Measurements from ENCODE around the gene TAF1. TPM values are rescaled to one million over a fixed set of nuclear protein-coding genes. Genes with fewer than 3 reads are reported as not detected.

TAF1 gene
- 30.2 and 30.3 TPM in 2 replicates for total RNA-seq (2021; fragmentation: NEBNext Ultra II Directional; extraction: Animal tissue kit (Norgen Biotek cat#: 25700))
- polyA plus RNA-seq (2011; rRNA removed): 5.6 and 6.3 TPM in 2 replicates
- polyA plus RNA-seq (2011; cell fraction: cytosol; rRNA removed): 13.9 TPM
- 11.8 TPM for polyA plus RNA-seq (2011; cell fraction: nucleus; rRNA removed)
- polyA plus RNA-seq (2012, experiment 1 of 2): 14.4 to 20.0 TPM (median 18.4 TPM) in 4 replicates
- polyA plus RNA-seq (2012, experiment 2 of 2): 0.84 TPM
- polyA plus RNA-seq (2013, experiment 1 of 2): 13.9 TPM
- polyA plus RNA-seq (2013, experiment 2 of 2): 11.4 TPM
- polyA minus RNA-seq (2011; rRNA and poly(A)+ RNA removed): 24.9 and 42.9 TPM in 2 replicates
- 25.0 TPM for polyA minus RNA-seq (2011; cell fraction: cytosol; rRNA and poly(A)+ RNA removed)
- 55.3 TPM for polyA minus RNA-seq (2011; cell fraction: nucleus; rRNA and poly(A)+ RNA removed)
- long read RNA-seq, experiment 1, partial matches to known transcripts: 6 of 13 reads
- long read RNA-seq, experiment 1, other reads (novel, unspliced or antisense): 7 of 13 reads
- long read RNA-seq, experiment 2: 0 reads

DNA sequence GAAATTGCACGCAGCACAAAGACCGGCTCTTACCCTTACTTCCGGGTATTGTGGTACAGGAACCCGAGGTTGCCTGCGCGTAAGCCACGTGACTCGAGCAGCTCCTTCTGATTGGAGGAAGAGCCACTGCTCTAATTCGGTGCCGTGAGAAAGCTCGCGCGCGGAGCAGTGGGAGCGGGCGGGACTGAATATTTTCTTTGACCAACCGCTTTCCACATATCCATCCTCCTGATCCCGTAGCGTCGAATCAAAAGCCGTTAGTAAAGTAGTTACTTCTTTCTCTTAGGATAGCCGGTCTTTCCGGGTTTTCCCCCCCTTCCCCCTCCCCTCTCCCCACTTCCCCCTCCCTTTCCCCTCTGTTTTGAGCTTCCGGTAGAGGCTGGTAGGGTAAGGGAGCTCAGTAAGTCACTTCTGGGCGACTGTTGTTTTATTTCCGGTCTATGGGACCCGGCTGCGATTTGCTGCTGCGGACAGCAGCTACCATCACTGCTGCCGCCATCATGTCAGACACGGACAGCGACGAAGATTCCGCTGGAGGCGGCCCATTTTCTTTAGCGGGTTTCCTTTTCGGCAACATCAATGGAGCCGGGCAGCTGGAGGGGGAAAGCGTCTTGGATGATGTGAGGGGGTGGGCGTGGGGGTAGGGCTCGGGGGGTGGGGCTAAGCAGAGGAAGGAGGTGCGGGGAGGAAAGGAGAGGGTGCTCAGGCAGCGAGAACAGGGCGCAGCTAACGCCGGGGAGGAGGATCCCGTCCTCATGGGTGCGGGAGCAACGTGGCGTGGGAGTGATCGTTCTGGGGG lies at the start of gene TAF1:
Gene TAF1, plus strand, starts transcription at position 483 of the 799 bp plus-strand sequence. Its CDS starts 18 bp downstream, at position 501.
- H2AFZ ChIP-seq (ENCODE audit: low read length): no peak within 1 kb of the TSS
- no peak for TF ChIP-seq CTBP2 (IDR thresholded peaks at IDR 0.05; ENCODE audit: borderline replicate concordance, insufficient read depth, insufficient read length, low read length)
- no peak for TF ChIP-seq CBX8 (IDR thresholded peaks at IDR 0.05; ENCODE audit: borderline replicate concordance, low read depth, low read length)
- TF ChIP-seq KDM1A (IDR thresholded peaks at IDR 0.05; ENCODE audit: borderline replicate concordance, low read length): no peak
- TF ChIP-seq EGR1 (IDR thresholded peaks at IDR 0.05; ENCODE audit: borderline replicate concordance, low read depth, low read length): peak; percentile 55; the same call in 1 of the 2 replicates
- TF ChIP-seq HDAC6 (IDR thresholded peaks at IDR 0.05; ENCODE audit: low read depth, low read length): no peak
- TF ChIP-seq EZH2 (IDR thresholded peaks at IDR 0.05; ENCODE audit: low read depth, low read length, severe bottlenecking): no peak
- no peak for TF ChIP-seq SP2 (IDR thresholded peaks at IDR 0.05; ENCODE audit: low read length)
- TF ChIP-seq CBX5 (IDR thresholded peaks at IDR 0.05; ENCODE audit: low read depth, low read length): no peak
- TF ChIP-seq POU5F1 (IDR thresholded peaks at IDR 0.05; ENCODE audit: low read depth, low read length): no peak

More for the DNA sequence above, at the start of gene TAF1:
- Histone ChIP-seq H4K5ac (ENCODE audit: insufficient read length, low read depth, low read length) (peak within 1 kb of the TSS; percentile 96), H2BK20ac (ENCODE audit: low read length) (no peak within 1 kb of the TSS), H3K56ac (replicated peaks; ENCODE audit: insufficient read length, low read depth, low read length) (peak within 1 kb of the TSS; percentile 73), H3K14ac (ENCODE audit: insufficient read length) (no peak within 1 kb of the TSS), H3K4ac (replicated peaks; ENCODE audit: insufficient read length, low read depth, low read length) (no peak within 1 kb of the TSS), H3K4me1 (replicated peaks in 1 of 4; ENCODE audit: control insufficient read depth in 3 of 4, insufficient read depth in 4 of 4, low read length in 3 of 4) (no peaks in the 10 kb centered on the region), H3K27ac (ENCODE audit: low read depth, low read length) (peak within 1 kb of the TSS; percentile 85), H2BK120ac (replicated peaks; ENCODE audit: low read depth, low read length) (peak within 1 kb of the TSS; percentile 14), H4K8ac (ENCODE audit: extremely low read depth, insufficient read depth, low read length) (peak within 1 kb of the TSS; percentile 92; the same call in 1 of the 2 replicates), H2BK5ac (ENCODE audit: low read depth, low read length) (peak within 1 kb of the TSS; percentile 87), H3K9me3 (ENCODE audit: insufficient read depth in 2 of 2, low read depth in 1 of 2, low read length in 1 of 2) (no peaks in the 10 kb centered on the region), H3K9ac (replicated peaks in 1 of 4; ENCODE audit: extremely low read depth in 1 of 4, low read depth in 3 of 4, low read length in 3 of 4) (peak within 1 kb of the TSS; percentile 60 to 91 (median 82)), H2BK12ac (ENCODE audit: low read depth, low read length) (no peak within 1 kb of the TSS), H3K36me3 (ENCODE audit: control insufficient read depth in 2 of 4, insufficient read depth in 4 of 4, low read length in 3 of 4) (peaks cover 0 to 9% (median 2%) of the 10 kb centered on the region in 4 experiments; a peak in 2 of 8 replicates), H4K91ac (replicated peaks; ENCODE audit: insufficient read length, low read length) (peak within 1 kb of the TSS; percentile 74), H3K18ac (ENCODE audit: extremely low read depth, low read length) (peak within 1 kb of the TSS; percentile 71), H3K4me2 (ENCODE audit: insufficient read depth in 1 of 2, low read depth in 2 of 2, low read length in 2 of 2) (peak within 1 kb of the TSS; percentile 93 to 96), H2BK15ac (ENCODE audit: low read length) (no peak within 1 kb of the TSS), H3K23ac (ENCODE audit: insufficient read length) (no peak within 1 kb of the TSS), H4K20me1 (replicated peaks in 1 of 2; ENCODE audit: control insufficient read depth in 1 of 2, insufficient read depth in 2 of 2, low read length in 2 of 2) (no peaks in the 10 kb centered on the region), H3K79me2 (ENCODE audit: control insufficient read depth in 1 of 2, insufficient read depth in 2 of 2, low read length in 2 of 2) (peaks cover 5 to 27% of the 10 kb centered on the region in 2 experiments; a peak in 3 of 4 replicates), H3K4me3 (ENCODE audit: extremely low read depth in 1 of 4, insufficient read depth in 2 of 4, low read depth in 3 of 4, low read length in 4 of 4) (peak within 1 kb of the TSS; percentile 62 to 95 (median 90)), H3K27me3 (replicated peaks in 1 of 4; ENCODE audit: control insufficient read depth in 3 of 4, extremely low read depth in 1 of 4, insufficient read depth in 3 of 4, low read length in 3 of 4) (no peaks in the 10 kb centered on the region), H3K79me1 (ENCODE audit: low read depth, low read length) (no peaks in the 10 kb centered on the region), H3K23me2 (ENCODE audit: low read depth, low read length) (peaks cover 10% of the 10 kb centered on the region), H2AK5ac (ENCODE audit: low read depth, low read length) (no peak within 1 kb of the TSS)
- 1% methylated on average over 16 of the region's 51 CpGs; no CpG with 5 or more reads in 1 of the 2 experiments for WGBS, 2 experiments (ENCODE audit: extremely low coverage in 1 of 2, insufficient coverage in 1 of 2, insufficient read length in 1 of 2, insufficient replicate concordance in 2 of 2, low coverage in 1 of 2, low lambda C conversion rate in 2 of 2, missing lambda C conversion rate in 1 of 2)
- DNase-seq (ENCODE audit: low read depth in 1 of 2, low spot score in 2 of 2) (peak; percentile 73 to 75), FAIRE-seq (peak; percentile 72)
- POLR2A ChIA-PET (ENCODE audit: partially characterized antibody): interaction anchor here (0.7 to 3.3 kb wide), 19 partner anchors 10 to 256 kb away, joined by 3 to 19 read pairs (median 4); partner anchors contain the start of genes ITGB1BP2, MED12, NONO and OGT
- CTCF ChIA-PET (ENCODE audit: partially characterized antibody): interaction anchor here (1.0 to 1.1 kb wide), 2 partner anchors 112 to 171 kb away, joined by 3 to 4 read pairs; partner anchors contain the start of gene ZMYM3

All from H1 (cell line).